ENCODE measurements around the gene ATP2A2.

DNA sequence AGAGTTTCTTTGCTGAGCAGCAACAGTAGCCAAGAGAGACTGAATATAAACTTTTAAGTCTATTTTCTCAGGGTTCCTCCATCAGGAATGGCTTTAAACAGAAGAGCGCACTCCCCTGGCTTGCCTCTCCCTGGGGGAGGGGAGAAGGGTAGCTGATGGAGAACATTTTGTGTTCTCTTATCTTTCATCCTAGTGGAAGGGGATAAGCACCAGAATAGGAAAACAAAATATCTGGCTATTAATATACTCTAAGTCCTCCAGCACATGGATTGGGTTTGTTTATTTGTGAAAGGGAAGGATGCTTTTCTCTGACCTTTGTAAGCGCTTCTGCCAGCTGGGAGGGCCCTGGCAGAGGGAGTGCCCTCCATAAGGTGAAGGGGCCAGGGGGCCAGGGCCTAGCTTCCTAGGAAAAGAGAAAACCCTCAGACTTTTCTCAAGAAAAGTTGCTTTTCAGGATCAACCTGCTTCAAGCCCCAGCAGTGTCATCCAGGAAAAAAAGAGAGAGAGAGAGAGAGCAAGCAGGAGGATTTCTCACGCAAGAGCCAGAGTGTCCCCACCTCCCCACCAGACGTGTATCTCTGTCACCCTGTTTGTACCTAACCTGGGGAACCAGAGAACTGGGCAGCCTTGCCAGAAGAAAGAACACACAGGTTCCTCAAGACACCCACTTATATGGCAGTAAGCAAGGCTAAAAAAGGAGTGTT, 34.3 kb upstream of the ATP2A2 start:
- TF ChIP-seq, protein P1, sequence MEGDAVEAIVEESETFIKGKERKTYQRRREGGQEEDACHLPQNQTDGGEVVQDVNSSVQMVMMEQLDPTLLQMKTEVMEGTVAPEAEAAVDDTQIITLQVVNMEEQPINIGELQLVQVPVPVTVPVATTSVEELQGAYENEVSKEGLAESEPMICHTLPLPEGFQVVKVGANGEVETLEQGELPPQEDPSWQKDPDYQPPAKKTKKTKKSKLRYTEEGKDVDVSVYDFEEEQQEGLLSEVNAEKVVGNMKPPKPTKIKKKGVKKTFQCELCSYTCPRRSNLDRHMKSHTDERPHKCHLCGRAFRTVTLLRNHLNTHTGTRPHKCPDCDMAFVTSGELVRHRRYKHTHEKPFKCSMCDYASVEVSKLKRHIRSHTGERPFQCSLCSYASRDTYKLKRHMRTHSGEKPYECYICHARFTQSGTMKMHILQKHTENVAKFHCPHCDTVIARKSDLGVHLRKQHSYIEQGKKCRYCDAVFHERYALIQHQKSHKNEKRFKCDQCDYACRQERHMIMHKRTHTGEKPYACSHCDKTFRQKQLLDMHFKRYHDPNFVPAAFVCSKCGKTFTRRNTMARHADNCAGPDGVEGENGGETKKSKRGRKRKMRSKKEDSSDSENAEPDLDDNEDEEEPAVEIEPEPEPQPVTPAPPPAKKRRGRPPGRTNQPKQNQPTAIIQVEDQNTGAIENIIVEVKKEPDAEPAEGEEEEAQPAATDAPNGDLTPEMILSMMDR (IDR thresholded peaks at IDR 0.05 in 8 of 11, conservative IDR thresholded peaks at IDR 0.05 in 3 of 11): no peak
- TF ChIP-seq POLR2A (IDR thresholded peaks at IDR 0.05): no peak
- no peak for TF ChIP-seq POLR2AphosphoS5 (IDR thresholded peaks at IDR 0.05)
